Measurements from ENCODE around the gene ANO2.

Gene ANO2

DNA sequence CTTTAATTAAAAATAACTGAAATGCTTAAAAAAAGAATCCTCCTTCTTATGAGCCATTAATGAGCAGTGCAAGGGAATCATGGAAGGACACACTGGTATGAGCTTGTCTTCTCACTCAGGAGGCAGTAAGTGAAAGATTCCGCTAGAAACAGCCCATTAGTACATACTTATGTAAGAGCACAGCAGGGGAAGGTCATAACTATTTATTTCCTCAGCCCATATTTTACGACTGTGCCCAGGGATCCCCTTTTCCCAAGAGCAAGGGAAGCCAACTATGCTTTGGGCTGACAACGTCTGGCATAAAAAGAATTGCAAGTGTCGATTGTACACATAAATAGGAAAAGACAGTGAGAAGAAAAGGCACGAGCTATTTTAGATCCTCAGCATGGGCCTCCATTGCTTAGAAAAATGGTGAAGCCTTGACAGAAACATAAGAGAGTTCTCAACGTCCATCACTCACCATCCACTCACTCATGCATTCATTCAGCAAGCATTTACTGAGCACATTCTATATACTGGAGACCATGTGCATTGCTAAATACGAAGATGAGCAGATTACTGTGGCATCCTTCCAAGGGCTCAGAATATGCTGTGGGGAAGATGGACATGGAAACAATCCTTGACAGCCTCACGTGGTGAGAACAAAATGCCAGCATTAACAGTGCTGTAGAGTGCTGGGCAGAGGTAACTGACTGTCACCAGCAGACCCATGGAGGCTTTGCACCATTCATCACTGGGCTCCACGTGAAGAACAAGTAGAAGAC lies 360.5 kb downstream of the ANO2 start:
- TF ChIP-seq GATA2 (IDR thresholded peaks at IDR 0.05; ENCODE audit: low read depth, low read length) (no peak), GATA3 (IDR thresholded peaks at IDR 0.05; ENCODE audit: low read depth, low read length) (no peak)

DNA sequence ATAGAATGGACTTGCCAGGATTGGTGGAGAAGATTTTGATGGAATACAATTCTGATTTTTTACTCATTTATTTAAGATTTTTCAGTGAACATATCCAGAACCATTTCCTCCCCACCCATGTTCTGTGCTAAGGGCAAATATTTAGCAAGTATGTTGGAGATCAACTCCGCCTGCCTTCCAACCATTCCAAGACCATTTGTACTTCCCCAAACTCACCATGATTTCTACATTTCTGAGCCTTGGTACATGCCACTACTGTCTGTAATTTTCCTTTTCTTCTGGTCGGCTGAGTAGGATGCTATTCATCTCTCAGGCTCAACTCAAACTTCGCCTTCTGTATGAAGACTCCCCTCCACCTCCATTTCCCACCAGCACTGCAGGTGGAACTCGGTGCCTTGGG lies 362.5 kb downstream of the ANO2 start:
- TF ChIP-seq GATA2 (IDR thresholded peaks at IDR 0.05; ENCODE audit: low read depth, low read length) (no peak), GATA3 (IDR thresholded peaks at IDR 0.05; ENCODE audit: low read depth, low read length) (no peak)

- TF ChIP-seq GATA3 (IDR thresholded peaks at IDR 0.05; ENCODE audit: low read depth, low read length) (no peak), GATA2 (IDR thresholded peaks at IDR 0.05; ENCODE audit: low read depth, low read length) (no peak)
Measured at GRCh38 chr12:5582018-5582417, 363.0 kb downstream of the ANO2 start.

- TF ChIP-seq GATA3 (IDR thresholded peaks at IDR 0.05; ENCODE audit: low read depth, low read length) (no peak), GATA2 (IDR thresholded peaks at IDR 0.05; ENCODE audit: low read depth, low read length) (no peak)
Measured at GRCh38 chr12:5581616-5582015, 363.4 kb downstream of the ANO2 start.

GRCh38 chr12:5581019-5581418 lies 364.0 kb downstream of the ANO2 start:
- no peak for TF ChIP-seq GATA2 (IDR thresholded peaks at IDR 0.05; ENCODE audit: low read depth, low read length)
- no peak for TF ChIP-seq GATA3 (IDR thresholded peaks at IDR 0.05; ENCODE audit: low read depth, low read length)

DNA sequence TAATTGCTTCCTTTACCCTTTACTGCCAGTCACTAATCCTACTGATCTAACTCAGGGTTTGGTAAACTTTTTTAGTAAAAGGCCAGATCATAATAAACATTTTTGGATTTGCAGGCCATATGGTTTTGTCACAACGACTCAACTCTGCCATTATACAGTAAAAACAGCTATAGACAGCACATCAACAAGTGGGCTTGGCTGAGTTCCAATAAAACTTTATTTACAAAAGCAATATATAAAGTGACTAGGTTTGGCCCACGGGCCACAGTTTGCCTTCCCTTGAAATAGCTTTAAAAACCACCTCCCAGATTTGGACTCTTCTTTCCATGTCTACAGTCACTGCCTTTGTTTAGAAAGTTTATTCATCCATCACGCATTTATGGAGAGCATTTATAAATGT lies 366.3 kb downstream of the ANO2 start:
- TF ChIP-seq GATA3 (IDR thresholded peaks at IDR 0.05; ENCODE audit: low read depth, low read length) = no peak
- TF ChIP-seq GATA2 (IDR thresholded peaks at IDR 0.05; ENCODE audit: low read depth, low read length) = no peak

GRCh38 chr12:5577741-5578140 lies 367.3 kb downstream of the ANO2 start:
- TF ChIP-seq GATA2 (IDR thresholded peaks at IDR 0.05; ENCODE audit: low read depth, low read length) (no peak), GATA3 (IDR thresholded peaks at IDR 0.05; ENCODE audit: low read depth, low read length) (no peak)

GRCh38 chr12:5577211-5577612 lies 367.8 kb downstream of the ANO2 start:
- TF ChIP-seq GATA2 (IDR thresholded peaks at IDR 0.05; ENCODE audit: low read depth, low read length) (no peak), GATA3 (IDR thresholded peaks at IDR 0.05; ENCODE audit: low read depth, low read length) (no peak)

GRCh38 chr12:5575987-5576386 lies 369.1 kb downstream of the ANO2 start:
- TF ChIP-seq GATA3 (IDR thresholded peaks at IDR 0.05; ENCODE audit: low read depth, low read length) (no peak), GATA2 (IDR thresholded peaks at IDR 0.05; ENCODE audit: low read depth, low read length) (no peak)

- TF ChIP-seq GATA2 (IDR thresholded peaks at IDR 0.05; ENCODE audit: low read depth, low read length) (no peak), GATA3 (IDR thresholded peaks at IDR 0.05; ENCODE audit: low read depth, low read length) (no peak)
Measured at GRCh38 chr12:5575232-5575631, 369.8 kb downstream of the ANO2 start.

GRCh38 chr12:5573390-5573789 lies 371.7 kb downstream of the ANO2 start:
- TF ChIP-seq GATA2 (IDR thresholded peaks at IDR 0.05; ENCODE audit: low read depth, low read length) (no peak), GATA3 (IDR thresholded peaks at IDR 0.05; ENCODE audit: low read depth, low read length) (no peak)

GRCh38 chr12:5571115-5571514 lies 373.9 kb downstream of the ANO2 start:
- TF ChIP-seq GATA3 (IDR thresholded peaks at IDR 0.05; ENCODE audit: low read depth, low read length) = no peak

GRCh38 chr12:5570416-5570815 lies 374.6 kb downstream of the ANO2 start:
- no peak for TF ChIP-seq GATA2 (IDR thresholded peaks at IDR 0.05; ENCODE audit: low read depth, low read length)

DNA sequence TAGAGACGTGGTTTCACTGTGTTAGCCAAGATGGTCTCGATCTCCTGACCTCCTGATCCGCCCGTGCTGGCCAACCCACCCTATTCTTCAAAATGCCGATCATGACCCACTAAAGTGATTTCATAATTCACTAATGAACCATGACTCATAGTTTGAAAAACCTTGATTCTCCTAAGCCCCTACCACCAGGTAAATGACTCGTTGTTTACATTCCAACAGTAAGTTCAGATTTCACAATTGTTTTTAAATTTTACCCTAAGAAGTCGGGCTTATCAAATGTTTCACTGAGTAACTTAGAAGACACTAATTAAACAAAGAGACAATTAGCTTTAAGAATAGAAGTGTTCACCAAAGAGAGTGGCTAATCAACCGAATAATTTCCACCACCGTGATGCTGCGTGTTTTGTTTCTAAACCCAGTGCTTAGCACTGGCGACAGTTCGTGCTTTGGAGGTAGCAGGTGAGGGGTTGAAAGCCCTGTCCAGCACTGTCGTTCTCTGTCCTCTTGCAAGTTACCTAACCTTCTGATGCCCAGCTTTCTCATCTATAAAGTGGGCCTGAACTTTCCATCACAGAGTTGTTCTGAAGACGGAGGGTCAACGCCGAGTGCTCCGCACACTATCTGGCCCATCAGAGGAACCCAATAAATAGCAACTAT lies 376.6 kb downstream of the ANO2 start:
- TF ChIP-seq GATA3 (IDR thresholded peaks at IDR 0.05; ENCODE audit: low read depth, low read length) (no peak), GATA2 (IDR thresholded peaks at IDR 0.05; ENCODE audit: low read depth, low read length) (no peak)

GRCh38 chr12:5567016-5567725 lies 377.9 kb downstream of the ANO2 start:
- TF ChIP-seq GATA2 (IDR thresholded peaks at IDR 0.05; ENCODE audit: low read depth, low read length) (no peak), GATA3 (IDR thresholded peaks at IDR 0.05; ENCODE audit: low read depth, low read length) (no peak)
